Skeletal muscle tissue (tissue), 4 donors: ENCODE data around the gene ETV1. TPM values are rescaled to one million over a fixed set of nuclear protein-coding genes. Genes with fewer than 3 reads are reported as not detected.

Source experiments
- H3K27ac ChIP-seq: one replicate; pipeline ENCODE4 v1.7.0; 2013; ENCODE audit warnings: mild to moderate bottlenecking, low read depth, low read length, inconsistent platforms
- H3K27me3 ChIP-seq, 3 donors: one replicate each; pipeline ENCODE4 v1.7.0; 2013; ENCODE audit warnings: low read length in 3 of 3; ENCODE audit not compliant: control insufficient read depth in 3 of 3, insufficient read depth in 3 of 3
- H3K36me3 ChIP-seq, 3 donors: one replicate each; pipeline ENCODE4 v1.7.0; 2013; ENCODE audit warnings: low read length in 3 of 3; ENCODE audit not compliant: control insufficient read depth in 3 of 3, insufficient read depth in 3 of 3
- H3K4me1 ChIP-seq, 3 donors: one replicate each; pipeline ENCODE4 v1.7.0; 2013; ENCODE audit warnings: low read length in 3 of 3, mild to moderate bottlenecking in 3 of 3; ENCODE audit not compliant: control insufficient read depth in 3 of 3, insufficient read depth in 3 of 3
- H3K4me3 ChIP-seq, 3 donors: one replicate each; pipeline ENCODE4 v1.7.0; 2013; ENCODE audit warnings: low read length in 3 of 3
- H3K9ac ChIP-seq, 3 donors: one replicate each; pipeline ENCODE4 v1.7.0; 2013; ENCODE audit warnings: low read length in 3 of 3, mild to moderate bottlenecking in 3 of 3, moderate library complexity in 2 of 3, low read depth in 1 of 3
- H3K9me3 ChIP-seq, 3 donors: one replicate each; pipeline ENCODE4 v1.7.0; 2013; ENCODE audit warnings: low read length in 3 of 3; ENCODE audit not compliant: control insufficient read depth in 3 of 3
- total RNA-seq: library from RNA; depleted of rRNA; stranded (reverse); fragments of >200 nt; gene quantifications from one replicate; pipeline ENCODE4 v1.2.3, GENCODE V29; 2014
- donor health status: Osteomylitis.

The ETV1 gene
- total RNA-seq, 1 donor from 2014 or later: 6.3 TPM

DNA sequence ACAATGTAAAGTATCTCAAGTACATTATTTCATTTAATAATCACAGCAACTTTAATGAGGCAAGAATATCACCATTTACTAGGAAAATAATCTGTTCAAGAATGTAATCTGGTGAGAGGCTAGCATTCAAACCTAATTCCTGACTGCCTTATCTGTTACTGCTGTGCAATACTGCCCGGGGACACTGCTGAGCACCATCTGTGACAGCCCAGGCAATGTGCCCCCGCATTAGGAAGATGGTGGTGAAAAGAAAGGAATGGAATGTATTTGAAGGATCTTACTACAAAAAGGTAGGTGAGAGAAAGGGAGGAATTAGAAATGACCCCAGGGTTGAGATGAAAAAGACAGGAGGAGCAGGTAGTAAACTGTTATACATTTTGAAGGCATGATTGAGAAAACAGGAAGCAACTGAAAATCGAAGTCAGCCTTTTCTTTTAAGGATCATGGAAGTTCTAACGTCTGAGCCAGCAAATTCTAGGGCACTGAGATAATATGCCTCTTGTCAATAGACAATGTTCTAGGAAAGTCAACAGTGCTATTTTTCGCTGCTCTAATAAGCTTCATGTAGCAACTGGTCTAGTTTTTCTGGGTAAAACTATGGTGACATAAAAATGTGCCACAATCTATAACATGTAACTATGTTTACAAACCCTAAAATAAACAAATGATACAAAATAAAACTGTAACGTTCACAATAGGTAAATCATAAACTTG is 90.4 kb downstream of the ETV1 start:
- H3K36me3 ChIP-seq: no peaks in the 10 kb centered on the region
- H3K9me3 ChIP-seq: no peaks in the 10 kb centered on the region
- H3K27me3 ChIP-seq: no peaks in the 10 kb centered on the region
- H3K27ac ChIP-seq: no peak overlapping the region
- no peaks in the 10 kb centered on the region for H3K4me1 ChIP-seq
- no peak overlapping the region for H3K4me3 ChIP-seq
- H3K9ac ChIP-seq: no peak overlapping the region

DNA sequence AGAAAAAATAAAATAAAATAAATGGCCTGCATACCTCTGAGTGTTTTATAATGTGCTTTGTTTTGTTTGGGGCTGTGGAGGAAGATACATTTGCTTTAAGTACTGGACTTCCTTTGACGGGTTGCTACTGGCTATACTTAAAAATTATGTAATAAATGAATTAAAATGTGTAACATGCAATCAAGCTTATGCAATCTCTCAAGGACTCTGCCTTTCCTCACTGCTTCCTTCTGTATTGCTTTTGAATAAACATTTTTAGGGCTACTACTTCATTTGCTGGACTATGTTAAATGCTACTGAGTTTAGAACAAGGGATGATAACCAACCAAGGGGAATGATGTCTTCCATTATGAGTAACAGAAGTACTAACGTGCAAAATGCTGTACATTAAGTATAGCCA is 91.6 kb downstream of the ETV1 start:
- no peaks in the 10 kb centered on the region for H3K27me3 ChIP-seq
- no peak overlapping the region for H3K9ac ChIP-seq
- H3K36me3 ChIP-seq: no peaks in the 10 kb centered on the region
- no peaks in the 10 kb centered on the region for H3K4me1 ChIP-seq
- H3K9me3 ChIP-seq: no peaks in the 10 kb centered on the region
- H3K27ac ChIP-seq: no peak overlapping the region
- H3K4me3 ChIP-seq: no peak overlapping the region

DNA sequence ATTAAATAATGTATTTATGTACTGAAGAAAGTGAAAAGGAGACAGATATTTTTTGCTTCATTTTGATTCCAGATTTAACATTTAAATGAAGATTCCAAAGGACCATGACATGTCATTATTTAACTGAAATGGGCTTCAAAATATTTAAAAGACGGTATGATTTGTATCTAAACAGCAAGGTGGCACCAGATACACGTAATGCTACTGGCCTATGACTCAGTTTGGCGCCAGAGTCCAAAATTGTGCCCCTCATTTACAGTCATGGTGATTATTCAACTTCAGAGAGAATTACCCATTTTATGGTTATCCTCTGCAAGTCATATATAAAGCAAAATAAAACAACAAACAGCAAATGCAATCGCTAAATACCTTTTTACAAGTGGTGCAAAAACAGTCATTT is 94.5 kb downstream of the ETV1 start:
- Histone ChIP-seq H3K9me3 (no peaks in the 10 kb centered on the region), H3K36me3 (no peaks in the 10 kb centered on the region), H3K27me3 (no peaks in the 10 kb centered on the region), H3K4me3 (no peak overlapping the region), H3K4me1 (no peaks in the 10 kb centered on the region), H3K9ac (no peak overlapping the region), H3K27ac (no peak overlapping the region)

DNA sequence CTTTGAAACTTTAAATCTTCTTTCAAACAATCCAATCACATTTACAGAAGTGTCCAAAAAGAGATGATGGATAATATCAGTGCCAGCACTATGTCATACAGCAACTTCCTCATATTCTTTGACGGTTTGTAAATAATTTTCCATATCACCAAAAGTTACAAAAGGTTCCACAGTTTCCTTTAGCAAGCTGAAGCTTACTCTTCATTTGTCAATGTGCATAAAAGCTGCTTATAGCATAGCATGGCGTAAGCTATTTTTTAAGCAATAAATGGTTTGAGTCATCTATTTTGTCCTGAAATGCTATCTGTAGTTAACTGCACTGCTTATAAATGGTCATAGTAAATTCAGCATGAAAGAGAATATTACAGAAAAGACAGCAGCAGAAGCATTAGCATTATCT is 95.1 kb downstream of the ETV1 start:
- no peaks in the 10 kb centered on the region for H3K36me3 ChIP-seq
- no peaks in the 10 kb centered on the region for H3K4me1 ChIP-seq
- H3K4me3 ChIP-seq: no peak overlapping the region
- no peak overlapping the region for H3K9ac ChIP-seq
- H3K27me3 ChIP-seq: no peaks in the 10 kb centered on the region
- no peaks in the 10 kb centered on the region for H3K9me3 ChIP-seq
- H3K27ac ChIP-seq: no peak overlapping the region

DNA sequence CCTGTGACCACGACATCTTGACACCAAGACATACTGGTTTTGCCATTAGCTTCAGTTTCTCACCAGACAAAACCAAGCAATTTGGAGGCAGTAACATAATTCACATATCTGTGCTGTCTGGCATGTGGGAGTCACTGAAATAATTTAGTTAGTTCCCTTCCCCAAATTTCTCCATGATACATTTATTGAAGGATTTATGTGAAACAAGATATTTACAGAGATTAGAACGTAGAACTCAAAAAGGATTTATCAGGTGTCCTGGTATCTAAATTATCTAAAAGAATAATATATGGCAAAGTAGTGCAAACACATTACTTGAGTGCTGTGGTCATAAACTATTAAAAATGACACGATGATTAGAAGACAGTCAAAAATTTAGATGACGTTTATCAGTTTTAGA is 98.7 kb downstream of the ETV1 start:
- Histone ChIP-seq H3K36me3 (no peaks in the 10 kb centered on the region), H3K27me3 (no peaks in the 10 kb centered on the region), H3K9me3 (no peaks in the 10 kb centered on the region), H3K4me1 (no peaks in the 10 kb centered on the region), H3K9ac (no peak overlapping the region), H3K4me3 (no peak overlapping the region), H3K27ac (no peak overlapping the region)

DNA sequence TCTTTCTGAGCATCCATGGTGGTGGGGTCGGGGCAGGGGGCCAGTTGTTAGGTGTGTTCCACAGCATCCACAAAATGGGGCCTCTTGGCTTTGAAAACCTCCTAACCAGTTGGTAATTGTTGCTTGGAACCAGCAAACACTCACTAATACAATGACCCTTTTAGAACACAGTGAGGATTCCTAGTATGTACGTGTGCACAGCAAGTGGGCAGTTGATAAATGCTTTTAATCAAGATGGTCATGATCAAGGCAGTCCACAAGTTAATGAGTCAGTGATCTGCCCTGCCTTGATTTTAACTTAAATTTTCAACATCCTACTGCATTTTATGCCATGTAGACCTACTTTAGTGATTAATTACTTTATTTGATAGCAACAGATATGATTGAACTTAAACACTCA is 103.1 kb downstream of the ETV1 start:
- Histone ChIP-seq H3K4me1 (no peaks in the 10 kb centered on the region), H3K36me3 (no peaks in the 10 kb centered on the region)

DNA sequence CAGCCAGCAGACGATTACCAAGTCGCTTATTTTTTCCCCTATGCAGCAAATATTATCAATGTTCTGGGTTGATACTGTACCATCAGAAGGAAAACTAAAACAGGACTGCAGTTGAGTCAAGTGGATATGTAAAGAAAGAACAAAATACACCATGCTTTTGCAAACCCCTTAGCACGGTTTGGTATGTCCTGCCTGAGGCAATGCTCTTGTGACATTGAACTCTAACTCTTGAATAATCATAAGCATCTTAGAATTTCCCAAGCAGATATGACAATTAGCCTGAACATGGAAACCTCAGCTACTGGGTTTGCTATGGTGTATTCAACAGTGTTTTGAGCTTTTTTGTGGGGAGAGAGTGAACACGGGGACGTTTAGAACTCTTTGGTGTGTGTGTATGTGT is 107.4 kb downstream of the ETV1 start:
- H3K9me3 ChIP-seq: no peaks in the 10 kb centered on the region
- no peak overlapping the region for H3K9ac ChIP-seq
- H3K4me3 ChIP-seq: no peak overlapping the region
- no peak overlapping the region for H3K27ac ChIP-seq
- H3K4me1 ChIP-seq: no peaks in the 10 kb centered on the region
- no peaks in the 10 kb centered on the region for H3K27me3 ChIP-seq
- H3K36me3 ChIP-seq: no peaks in the 10 kb centered on the region

More for the DNA sequence above, 103.1 kb downstream of the ETV1 start:
- Histone ChIP-seq H3K9me3 (no peaks in the 10 kb centered on the region), H3K4me3 (no peak overlapping the region), H3K27ac (no peak overlapping the region), H3K27me3 (no peaks in the 10 kb centered on the region), H3K9ac (no peak overlapping the region)

DNA sequence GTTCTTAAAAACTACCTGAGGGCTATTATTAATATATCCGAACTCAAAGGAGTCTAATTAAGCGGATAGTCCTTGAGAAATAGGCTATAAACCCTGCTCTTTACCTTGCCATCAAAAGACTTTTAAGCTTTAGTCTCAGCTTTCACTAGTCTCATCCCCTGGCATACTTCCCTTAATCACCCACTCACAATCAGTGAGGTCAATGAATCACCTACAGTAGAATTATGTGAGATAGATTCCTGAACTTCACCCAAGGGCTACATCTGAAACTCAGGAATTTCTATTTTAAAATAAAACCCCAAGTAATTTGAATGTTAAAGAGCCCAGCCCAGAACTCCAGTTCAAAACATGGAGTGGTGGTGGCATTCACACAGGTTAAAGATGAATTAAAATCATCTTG is 108.7 kb downstream of the ETV1 start:
- Histone ChIP-seq H3K4me1 (no peaks in the 10 kb centered on the region), H3K9me3 (no peaks in the 10 kb centered on the region), H3K27ac (no peak overlapping the region)

DNA sequence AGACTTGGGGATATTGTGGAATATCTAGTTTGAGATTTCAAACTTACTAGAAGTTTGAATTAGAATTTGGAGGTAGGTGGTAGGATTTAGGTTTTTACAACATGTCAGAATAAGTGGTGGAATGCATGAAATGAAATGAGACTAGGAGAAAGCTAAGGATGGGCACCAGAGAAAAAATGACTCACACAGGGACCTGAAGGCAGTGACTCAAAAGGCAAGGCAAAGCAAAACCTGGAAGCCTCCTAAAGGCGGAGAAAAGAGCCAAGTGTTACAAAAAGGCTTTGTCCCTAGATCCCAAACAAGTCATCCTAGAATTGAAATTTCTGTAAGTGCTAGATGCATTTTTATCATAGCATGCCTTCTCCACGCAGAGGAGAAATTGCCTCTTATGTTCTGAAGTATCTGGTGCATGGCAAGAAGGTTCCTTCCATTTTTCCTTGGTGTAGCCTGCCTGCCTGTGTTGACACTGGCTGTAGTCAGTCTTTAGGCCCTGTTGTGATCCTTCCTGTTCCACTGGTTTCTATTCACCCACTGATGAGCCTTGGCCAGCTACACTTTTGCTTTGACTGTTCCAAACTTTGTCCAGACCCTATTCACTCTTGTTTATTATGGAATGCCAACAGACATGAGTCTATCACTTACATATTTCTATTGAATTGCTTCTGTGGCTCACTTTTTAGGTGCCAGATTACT is 109.3 kb downstream of the ETV1 start:
- no peak overlapping the region for H3K27ac ChIP-seq
- H3K36me3 ChIP-seq: no peaks in the 10 kb centered on the region
- H3K4me3 ChIP-seq: no peak overlapping the region
- no peak overlapping the region for H3K9ac ChIP-seq
- no peaks in the 10 kb centered on the region for H3K4me1 ChIP-seq
- H3K27me3 ChIP-seq: no peaks in the 10 kb centered on the region
- no peaks in the 10 kb centered on the region for H3K9me3 ChIP-seq

More for the DNA sequence above, 108.7 kb downstream of the ETV1 start:
- Histone ChIP-seq H3K4me3 (no peak overlapping the region), H3K27me3 (no peaks in the 10 kb centered on the region), H3K36me3 (no peaks in the 10 kb centered on the region), H3K9ac (no peak overlapping the region)

DNA sequence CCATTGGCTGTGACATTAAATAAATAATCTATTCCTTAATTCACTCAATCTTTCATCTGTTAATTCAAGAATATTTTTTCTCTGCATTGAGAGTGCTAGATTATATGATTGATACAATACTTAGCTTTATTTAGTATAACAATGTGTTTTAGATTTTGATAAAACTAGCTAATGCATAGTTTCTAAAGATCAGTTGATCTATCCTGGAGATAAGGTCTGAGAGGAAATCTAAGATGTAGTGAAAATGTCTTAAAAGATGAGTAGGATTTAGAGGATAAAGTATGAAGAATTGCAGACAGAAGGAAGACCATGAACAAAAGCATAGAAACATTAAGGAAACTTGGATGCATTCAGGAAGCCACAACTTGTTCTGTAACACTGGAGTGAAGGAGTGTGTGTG is 110.3 kb downstream of the ETV1 start:
- H3K9ac ChIP-seq: no peak overlapping the region
- no peaks in the 10 kb centered on the region for H3K27me3 ChIP-seq
- H3K4me3 ChIP-seq: no peak overlapping the region
- no peaks in the 10 kb centered on the region for H3K36me3 ChIP-seq
- H3K27ac ChIP-seq: no peak overlapping the region
- H3K9me3 ChIP-seq: no peaks in the 10 kb centered on the region
- no peaks in the 10 kb centered on the region for H3K4me1 ChIP-seq
